NCI-H146 treated with DMSO at 0.1 percent for 48 hours (cell line): ENCODE results near the gene FA2H.
A peak's percentile ranks its signal among the peaks of the same experiment; 100 is the strongest.
"Not testable (repeated sequence)": the region's sequence is repeated elsewhere in the genome, so short reads cannot be mapped to it uniquely, and the experiment has no call there.

Experiments used
- DNase-seq: peaks from one replicate; lab custom pipeline; 2025; ENCODE audit not compliant: unreplicated experiment; lab: John Stamatoyannopoulos, UW

Gene FA2H

GRCh38 chr16:74774223-74775139 lies at the start of gene FA2H:
Gene FA2H (minus strand): TSS chr16:74774820. CDS start chr16:74774755, 65 bp downstream.
- peak; percentile 74 for DNase-seq

DNA sequence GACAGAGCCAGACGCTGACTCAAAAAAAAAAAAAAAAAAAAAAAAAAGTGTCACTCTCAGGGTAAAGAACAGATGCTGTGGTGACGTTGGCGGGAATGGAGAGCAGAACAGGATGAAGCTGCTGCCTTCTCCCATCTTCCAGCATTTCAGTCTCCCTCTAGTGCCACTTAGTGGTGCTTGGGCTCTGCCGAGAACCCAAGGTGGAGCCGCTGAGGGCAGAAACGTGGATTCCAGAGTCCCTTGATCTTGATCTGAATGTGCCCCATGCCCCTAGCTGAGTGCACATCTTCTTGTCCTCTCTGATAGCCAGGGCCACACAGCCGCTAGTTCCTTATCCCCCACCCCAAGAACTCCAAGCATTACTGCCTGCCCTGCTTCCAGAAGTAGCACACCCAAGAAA lies 43.2 kb upstream of the FA2H start:
- DNase-seq: no peak

- peak; percentile 39 for DNase-seq
Measured at GRCh38 chr16:74813109-74813641, 38.6 kb upstream of the FA2H start.

- DNase-seq: no peak
Measured at GRCh38 chr16:74811911-74812310, 37.3 kb upstream of the FA2H start.

GRCh38 chr16:74811216-74811615 lies 36.6 kb upstream of the FA2H start:
- not testable (repeated sequence) for DNase-seq

- no peak for DNase-seq
Measured at GRCh38 chr16:74807052-74807646, 32.5 kb upstream of the FA2H start.

GRCh38 chr16:74800216-74800871 lies 25.7 kb upstream of the FA2H start:
- no peak for DNase-seq

- DNase-seq: no peak
Measured at GRCh38 chr16:74797414-74797813, 22.8 kb upstream of the FA2H start.

DNA sequence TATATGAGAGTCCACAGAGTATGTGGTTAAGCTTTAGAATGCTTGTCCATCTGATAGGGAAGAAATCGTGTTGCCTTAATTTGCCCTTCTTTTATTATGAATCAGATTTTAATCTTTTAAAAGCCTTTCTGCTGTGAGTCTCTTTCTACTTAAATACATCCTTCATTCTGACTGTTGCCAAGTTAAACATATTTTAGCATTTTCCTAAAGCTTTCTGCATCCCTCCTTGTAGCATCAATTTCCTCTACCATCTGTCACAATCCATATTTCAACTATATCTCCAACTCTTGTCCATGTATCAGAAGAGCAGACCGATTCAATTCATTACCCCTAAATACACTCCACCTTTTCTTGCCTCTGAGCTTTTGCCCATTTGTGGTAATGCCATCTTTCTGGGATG lies 20.5 kb upstream of the FA2H start:
- DNase-seq: no peak

DNA sequence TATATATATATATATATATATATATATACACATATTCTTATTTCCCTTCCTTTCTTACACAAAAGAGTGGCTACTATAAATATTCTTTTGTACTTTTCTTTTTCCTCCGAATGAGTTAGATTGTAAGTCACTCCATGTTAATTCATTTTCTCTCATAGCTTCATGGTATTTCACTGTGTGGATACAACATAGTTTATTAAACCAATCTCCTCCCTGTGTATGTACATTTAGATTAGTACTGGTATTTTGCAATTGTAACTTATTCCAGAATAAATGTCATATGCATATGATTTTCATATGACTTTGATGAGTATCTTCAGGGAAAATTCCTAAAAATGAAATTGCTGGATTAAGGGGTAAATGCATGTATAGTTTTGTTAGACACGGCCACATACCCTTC lies 20.0 kb upstream of the FA2H start:
- no peak for DNase-seq

GRCh38 chr16:74793571-74793970 lies 19.0 kb upstream of the FA2H start:
- no peak for DNase-seq

DNA sequence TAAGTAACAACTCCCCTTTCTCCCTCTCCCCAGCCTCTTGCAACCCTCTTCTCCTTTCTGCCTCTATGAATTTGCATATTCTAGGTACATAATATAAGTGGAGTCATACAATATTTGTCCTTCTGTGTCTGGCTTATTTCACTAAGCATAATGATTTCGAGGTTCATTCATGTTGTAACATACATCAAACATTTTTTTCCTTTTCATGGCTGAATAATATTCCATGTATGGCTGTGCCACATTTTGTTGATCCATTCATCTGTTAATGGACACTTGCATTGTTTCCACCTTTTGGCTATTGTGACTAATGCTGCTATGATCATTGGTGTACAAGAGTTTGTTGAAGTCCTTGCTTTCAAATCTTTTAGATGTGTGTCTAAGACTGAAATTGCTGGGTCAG lies 17.6 kb upstream of the FA2H start:
- no peak for DNase-seq

DNA sequence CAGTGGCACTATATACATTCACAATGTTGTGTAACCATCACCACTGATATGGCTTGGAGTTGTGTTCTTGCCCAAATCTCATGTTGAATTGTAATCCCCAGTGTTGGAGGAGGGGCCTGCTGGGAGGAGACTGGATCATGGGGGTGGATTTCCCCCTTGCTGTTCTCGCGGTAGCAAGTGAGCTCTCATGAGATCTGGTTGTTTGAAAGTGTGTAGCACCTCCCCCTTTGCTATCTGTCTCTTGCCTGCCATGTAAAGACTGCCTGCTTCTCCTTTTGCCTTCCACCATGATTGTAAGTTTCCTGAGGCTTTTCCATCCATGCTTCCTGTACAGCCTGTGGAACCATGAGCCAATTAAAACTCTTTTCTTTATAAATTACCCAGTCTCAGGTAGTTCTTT lies 17.1 kb upstream of the FA2H start:
- DNase-seq: not testable (repeated sequence)

DNA sequence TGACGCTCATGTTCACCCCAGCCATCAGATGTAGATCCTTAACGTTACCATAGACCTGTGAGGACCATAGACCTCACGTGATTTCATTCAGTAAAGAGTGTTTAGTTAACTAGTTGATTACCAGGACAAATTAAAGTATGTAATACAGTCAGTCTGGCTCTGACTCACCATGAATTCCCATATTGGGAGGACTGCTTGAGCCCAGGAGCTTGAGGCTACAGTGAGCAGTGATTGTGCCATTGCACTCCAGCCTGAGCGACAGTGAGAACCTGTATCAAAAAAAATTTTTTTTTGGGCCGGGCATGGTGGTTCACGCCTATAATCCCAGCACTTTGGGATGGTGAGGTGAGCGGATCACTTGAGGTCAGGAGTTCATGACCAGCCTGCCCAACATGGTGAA lies 13.5 kb upstream of the FA2H start:
- no peak for DNase-seq

DNA sequence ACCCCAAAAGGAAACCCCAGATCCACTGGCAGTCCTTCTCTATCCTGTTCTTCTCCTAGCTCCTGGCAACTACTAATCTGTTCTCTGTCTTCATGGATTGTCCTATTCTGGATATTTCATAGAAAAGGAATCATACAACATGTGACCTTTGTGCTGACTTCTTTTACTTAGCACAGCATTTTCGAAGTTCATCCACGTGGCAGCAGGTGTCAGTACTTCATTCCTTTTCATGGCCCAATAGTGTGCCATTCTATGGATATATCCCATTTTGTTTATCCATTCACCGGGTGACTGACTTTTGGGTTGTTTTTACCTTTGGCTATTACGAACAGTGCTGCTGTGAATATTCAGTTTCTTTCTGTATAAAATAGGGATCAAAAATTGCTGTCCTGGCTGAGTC lies 10.4 kb upstream of the FA2H start:
- no peak for DNase-seq

DNA sequence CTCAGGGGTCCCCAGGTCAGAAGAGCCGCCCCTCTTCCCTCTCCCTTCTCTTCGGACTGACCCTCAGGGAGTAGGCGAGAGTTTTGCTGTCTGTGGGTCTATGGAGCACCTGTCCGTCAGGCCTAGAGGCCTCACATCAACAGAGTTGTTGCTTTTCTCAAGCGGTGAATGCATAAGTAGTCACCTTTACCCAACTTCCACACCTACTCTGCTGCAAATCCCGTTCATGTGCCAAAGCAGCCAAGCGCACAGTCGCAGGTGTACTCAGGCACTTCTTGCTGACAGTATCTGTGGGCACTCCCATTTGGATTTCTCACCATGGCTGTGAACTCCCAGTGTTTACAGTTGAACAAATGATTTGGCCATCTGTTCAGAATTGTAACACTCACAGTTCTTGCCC lies 4.0 kb upstream of the FA2H start:
- no peak for DNase-seq

GRCh38 chr16:74776926-74777325 lies 2.3 kb upstream of the FA2H start:
- DNase-seq: no peak

- no peak for DNase-seq
Measured at GRCh38 chr16:74775255-74775654, 635 bp upstream of the FA2H start.

GRCh38 chr16:74773446-74774222 lies 986 bp downstream of the FA2H start:
- DNase-seq: no peak

DNA sequence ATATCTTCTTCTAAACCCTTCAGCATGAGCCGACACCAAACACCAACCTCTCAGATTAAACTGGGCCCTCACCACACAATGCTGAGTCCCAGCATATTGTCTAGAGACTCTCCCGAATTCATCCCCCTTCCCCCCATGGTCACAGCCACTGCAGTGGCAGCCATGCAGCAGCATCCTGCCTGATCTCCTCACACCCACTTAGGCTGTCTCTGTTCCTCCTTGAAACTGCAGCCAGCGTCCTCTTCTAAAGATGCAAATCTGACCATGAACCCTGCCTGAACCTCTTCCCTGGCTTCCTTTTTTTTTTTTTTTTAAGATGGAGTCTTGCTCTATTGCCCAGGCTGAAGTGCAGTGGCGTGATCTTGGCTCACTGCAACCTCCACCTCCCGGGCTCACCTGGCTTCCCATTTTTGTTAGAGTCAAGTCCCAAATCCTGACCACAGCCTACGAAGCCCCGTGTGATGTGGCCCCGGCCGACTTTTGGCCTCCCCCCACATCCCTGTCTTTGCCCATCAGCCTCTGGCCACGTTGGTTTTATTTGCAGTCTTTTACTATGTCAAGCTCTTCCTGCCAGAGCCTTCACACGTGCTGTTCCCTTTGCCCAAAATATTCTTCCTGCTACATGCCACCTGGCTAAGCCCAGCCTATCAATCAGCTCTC lies 2.8 kb downstream of the FA2H start:
- DNase-seq: no peak
